IPS-18a (cell line): ENCODE measurements around the gene PTPRG.

ENCODE experiments used
- H3K27ac ChIP-seq: one replicate; pipeline ENCODE4 v1.5.1; 2013; ENCODE audit warnings: low read length
- H3K27me3 ChIP-seq: one replicate; pipeline ENCODE4 v1.6.1; 2013; ENCODE audit warnings: mild to moderate bottlenecking, low read length; ENCODE audit not compliant: control insufficient read depth, insufficient read depth
- H3K36me3 ChIP-seq: one replicate; pipeline ENCODE4 v1.6.1; 2013; ENCODE audit warnings: low read depth, low read length; ENCODE audit not compliant: control insufficient read depth
- H3K4me1 ChIP-seq: one replicate; pipeline ENCODE4 v1.6.1; 2013; ENCODE audit warnings: low read depth, low read length; ENCODE audit not compliant: control insufficient read depth
- H3K4me3 ChIP-seq: one replicate; pipeline ENCODE4 v1.5.1; 2013; ENCODE audit warnings: low read length
- H3K9ac ChIP-seq: one replicate; pipeline ENCODE4 v1.6.1; 2013; ENCODE audit warnings: mild to moderate bottlenecking, low read length, moderate library complexity
- H3K9me3 ChIP-seq: one replicate; pipeline ENCODE4 v1.6.1; 2013; ENCODE audit warnings: low read depth, low read length; ENCODE audit not compliant: control insufficient read depth

The PTPRG gene

DNA sequence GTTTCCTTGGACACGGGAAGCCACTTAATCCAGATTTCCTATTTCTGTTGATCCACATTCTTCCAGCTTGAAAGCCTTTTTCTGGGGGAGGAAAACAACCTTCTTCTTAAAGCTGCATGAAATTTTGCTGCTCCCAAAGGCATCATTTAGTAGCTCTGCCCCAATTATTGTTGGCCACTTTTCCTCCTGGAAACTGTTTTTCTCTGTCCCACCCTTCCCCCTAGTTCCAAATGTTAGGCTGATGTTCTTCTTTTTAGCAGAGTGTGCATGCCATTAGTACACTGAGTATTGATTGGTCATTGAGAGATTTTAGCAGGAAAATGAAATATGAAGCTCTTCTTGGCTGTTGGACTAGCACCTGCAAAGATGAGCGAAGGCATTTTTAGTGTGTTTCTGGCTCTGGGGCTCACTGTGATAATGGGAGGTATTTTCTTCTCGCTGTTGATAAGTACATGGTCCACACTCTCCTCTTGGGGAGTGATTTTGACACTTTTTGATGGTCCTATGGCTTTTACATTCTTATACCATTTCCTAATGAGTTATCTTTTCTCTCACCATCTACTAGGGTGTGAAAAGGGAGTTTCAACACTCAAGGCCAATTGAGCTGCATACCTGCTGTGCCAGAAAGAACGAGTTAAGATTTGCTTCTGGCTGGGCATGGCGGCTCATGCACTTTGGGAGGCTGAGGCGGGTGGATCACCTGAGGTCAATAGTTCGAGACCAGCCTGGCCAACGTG lies 200.5 kb downstream of the PTPRG start:
- no peaks in the 10 kb centered on the region for H3K36me3 ChIP-seq
- H3K27me3 ChIP-seq, result no peaks in the 10 kb centered on the region
- no peaks in the 10 kb centered on the region for H3K9me3 ChIP-seq
- no peaks in the 10 kb centered on the region for H3K4me1 ChIP-seq
- H3K4me3 ChIP-seq, result no peak overlapping the region
- H3K27ac ChIP-seq, result no peak overlapping the region
- no peak overlapping the region for H3K9ac ChIP-seq

DNA sequence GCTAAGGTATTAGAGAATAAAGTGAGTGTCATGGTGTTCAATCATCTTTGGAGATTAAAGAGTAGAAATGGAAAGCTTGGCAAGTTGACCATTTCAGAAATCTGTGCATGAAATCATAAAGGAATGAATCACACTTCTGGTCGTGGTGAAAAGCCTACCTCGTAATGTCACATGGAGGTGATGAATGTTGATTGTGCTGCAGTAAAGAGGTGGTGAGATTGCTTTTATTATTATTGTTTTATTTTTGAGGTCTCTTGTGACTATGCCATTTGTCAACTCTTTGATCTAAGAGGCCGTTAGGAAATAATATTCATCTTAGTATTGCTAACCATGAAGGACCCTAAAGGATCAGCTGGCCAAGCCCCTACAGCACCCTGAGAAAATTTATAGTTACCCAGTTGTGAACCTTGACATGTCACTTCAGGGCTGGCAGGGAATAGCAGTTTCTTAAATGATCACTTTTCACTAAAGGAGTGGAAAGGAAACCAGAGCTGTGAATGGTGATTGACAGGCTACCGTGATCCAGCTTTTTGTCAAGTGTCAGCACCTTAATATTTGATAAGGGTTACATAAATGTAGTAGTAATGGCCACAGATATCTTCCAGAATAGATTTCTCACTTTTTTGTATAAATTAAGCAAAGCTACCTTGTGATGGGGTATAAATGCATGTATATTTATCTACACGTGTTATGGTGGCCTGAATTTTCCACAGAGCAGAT lies 203.9 kb downstream of the PTPRG start:
- no peaks in the 10 kb centered on the region for H3K27me3 ChIP-seq
- no peaks in the 10 kb centered on the region for H3K36me3 ChIP-seq
- H3K4me1 ChIP-seq, result peaks cover 12% of the 10 kb centered on the region
- no peaks in the 10 kb centered on the region for H3K9me3 ChIP-seq
- no peak overlapping the region for H3K27ac ChIP-seq
- no peak overlapping the region for H3K9ac ChIP-seq
- no peak overlapping the region for H3K4me3 ChIP-seq

DNA sequence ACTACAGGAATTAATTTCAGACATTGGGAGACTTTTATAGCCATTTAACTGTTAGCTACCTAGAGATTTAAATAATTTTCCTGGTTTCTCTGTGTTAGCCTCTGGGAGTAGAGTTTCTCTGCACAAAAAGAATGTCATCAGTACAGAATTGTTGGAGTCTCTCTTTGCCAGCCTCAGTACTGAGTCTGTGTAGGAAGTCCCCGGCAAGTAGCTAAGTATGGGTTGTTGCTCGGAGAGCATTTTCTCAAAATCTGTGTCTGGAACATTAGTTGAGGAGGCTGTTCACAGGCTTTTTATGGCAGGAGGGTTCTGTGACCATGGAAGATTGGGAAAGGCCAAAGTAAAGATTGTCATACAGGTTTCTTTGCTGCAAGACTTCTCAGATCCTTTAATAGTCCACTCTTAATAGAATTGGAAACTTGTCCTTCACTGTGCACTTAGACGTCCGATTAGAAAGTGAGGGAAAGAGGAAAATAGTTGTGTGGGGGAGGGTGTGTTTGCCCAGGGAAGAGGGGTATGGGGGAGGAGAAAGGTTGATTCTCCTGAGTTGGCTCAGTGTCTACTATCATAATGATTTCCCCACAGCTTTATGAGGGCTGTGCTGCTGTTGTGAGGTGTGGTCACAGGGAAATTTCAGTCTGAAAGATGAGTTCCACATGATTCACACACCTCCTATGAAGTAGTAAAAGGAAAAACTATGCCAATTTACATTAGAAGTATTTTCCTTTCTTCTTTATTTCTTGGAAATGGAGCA lies 207.1 kb downstream of the PTPRG start:
- Histone ChIP-seq H3K4me1 (peaks cover 19% of the 10 kb centered on the region), H3K9ac (no peak overlapping the region), H3K27me3 (no peaks in the 10 kb centered on the region), H3K4me3 (no peak overlapping the region), H3K27ac (no peak overlapping the region), H3K36me3 (no peaks in the 10 kb centered on the region), H3K9me3 (no peaks in the 10 kb centered on the region)

DNA sequence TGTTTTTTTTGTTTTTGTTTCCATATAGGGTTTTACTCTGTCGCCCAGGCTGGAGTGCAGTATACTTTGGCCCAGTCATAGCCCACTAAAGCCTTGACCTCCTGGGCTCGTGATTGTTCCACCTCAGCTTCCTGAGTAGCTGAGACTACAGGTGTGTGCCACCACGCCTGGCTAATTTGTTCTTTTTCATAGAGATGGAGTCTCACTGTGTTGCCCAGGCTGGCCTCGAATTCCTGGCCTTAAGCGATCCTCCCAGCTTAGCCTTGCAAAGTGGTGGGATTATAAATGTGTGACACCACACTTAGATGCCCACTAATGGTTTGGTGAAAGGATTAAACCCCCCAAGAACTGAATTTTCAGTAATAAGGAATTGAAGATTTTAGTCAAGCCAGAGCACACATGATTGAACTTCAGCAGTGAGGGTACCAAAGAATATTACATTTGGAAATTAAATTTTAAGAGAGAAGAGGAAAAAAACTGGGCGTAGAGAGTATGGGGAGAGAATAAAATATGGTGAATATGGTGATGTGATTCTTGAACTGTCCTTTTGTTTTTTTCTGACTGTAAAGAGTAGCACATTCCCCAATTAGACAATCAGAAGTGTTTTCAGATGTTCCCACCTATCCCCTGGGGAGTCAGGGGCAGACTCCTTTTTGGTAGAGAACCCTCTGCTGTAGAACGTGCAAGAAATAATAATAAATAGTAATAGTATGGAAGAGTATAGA lies 208.1 kb downstream of the PTPRG start:
- Histone ChIP-seq H3K36me3 (no peaks in the 10 kb centered on the region), H3K9me3 (no peaks in the 10 kb centered on the region), H3K27me3 (no peaks in the 10 kb centered on the region), H3K4me1 (peaks cover 19% of the 10 kb centered on the region), H3K4me3 (no peak overlapping the region), H3K27ac (no peak overlapping the region), H3K9ac (no peak overlapping the region)

DNA sequence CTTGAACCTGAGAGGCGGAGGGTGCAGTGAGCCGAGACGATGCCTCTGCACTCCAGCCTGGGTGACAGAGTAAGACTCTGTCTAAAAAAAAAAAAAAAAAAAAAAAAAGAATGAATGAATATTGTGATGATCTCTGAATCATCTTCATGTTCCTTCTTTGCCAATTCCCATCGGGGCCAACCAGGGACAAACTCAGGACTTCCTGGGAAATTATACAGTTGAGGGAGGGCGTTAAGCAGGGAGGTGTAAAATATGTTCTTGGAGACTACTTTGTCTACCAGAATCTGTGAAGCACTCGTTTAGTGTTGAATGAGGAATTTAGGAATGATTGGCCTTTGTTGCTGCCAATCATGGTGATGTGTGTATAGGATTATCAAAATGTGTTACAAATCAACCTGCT lies 210.6 kb downstream of the PTPRG start:
- H3K9me3 ChIP-seq, result no peaks in the 10 kb centered on the region
- no peaks in the 10 kb centered on the region for H3K36me3 ChIP-seq
- H3K27me3 ChIP-seq, result no peaks in the 10 kb centered on the region
- H3K27ac ChIP-seq, result no peak overlapping the region
- H3K9ac ChIP-seq, result no peak overlapping the region
- no peak overlapping the region for H3K4me3 ChIP-seq
- H3K4me1 ChIP-seq, result peaks cover 23% of the 10 kb centered on the region

DNA sequence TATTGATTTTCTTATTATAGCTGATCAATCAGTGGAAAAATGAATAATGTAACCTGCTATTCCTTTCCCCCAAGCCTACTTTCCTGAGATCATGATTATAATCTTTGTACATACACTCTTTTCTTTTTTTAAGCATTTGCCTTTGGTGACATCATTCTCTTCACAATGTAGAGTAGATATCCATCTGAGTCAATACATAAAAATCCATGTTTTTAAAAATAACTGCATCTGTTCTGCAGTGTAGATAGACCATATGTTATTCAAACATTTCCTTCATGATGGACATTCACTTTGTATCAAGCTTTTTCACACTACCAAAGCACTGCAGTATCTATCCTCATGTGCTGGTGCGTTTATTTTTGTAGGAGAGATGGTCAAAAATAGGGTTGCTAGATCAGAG lies 211.1 kb downstream of the PTPRG start:
- Histone ChIP-seq H3K9me3 (no peaks in the 10 kb centered on the region), H3K27ac (no peak overlapping the region), H3K4me1 (peaks cover 24% of the 10 kb centered on the region), H3K27me3 (no peaks in the 10 kb centered on the region), H3K9ac (no peak overlapping the region), H3K4me3 (no peak overlapping the region), H3K36me3 (no peaks in the 10 kb centered on the region)

DNA sequence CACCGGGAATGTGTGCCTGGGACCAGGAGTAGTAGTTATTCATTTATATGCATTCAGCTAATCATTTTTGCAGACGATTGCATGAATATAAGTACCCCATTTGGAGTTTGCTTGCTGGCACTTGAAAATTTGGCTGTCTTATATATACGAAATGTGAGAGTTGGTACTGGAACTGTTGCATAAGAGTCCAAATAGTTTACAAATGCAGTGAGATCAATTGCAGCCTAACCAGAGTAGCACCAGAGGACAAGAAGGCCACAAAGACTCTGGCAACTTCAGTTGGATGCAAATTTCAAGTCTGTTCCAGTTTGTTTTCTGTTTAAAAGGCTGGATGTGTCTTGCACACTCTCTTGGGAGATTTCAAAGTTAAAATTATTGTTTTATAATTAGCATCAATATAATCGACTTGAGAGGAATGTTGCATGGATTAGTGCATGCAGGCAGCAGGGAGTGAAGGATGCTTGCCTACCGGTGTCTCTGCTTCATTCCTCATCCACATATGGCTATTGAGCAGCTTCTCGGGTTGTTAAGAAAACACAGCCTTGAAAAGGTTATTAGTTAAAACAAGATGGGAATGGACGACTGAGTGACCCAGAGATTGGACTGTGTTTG lies 213.0 kb downstream of the PTPRG start:
- no peak overlapping the region for H3K4me3 ChIP-seq
- H3K9me3 ChIP-seq, result no peaks in the 10 kb centered on the region
- no peaks in the 10 kb centered on the region for H3K27me3 ChIP-seq
- no peak overlapping the region for H3K9ac ChIP-seq
- H3K4me1 ChIP-seq, result peaks cover 25% of the 10 kb centered on the region
- H3K27ac ChIP-seq, result no peak overlapping the region
- H3K36me3 ChIP-seq, result no peaks in the 10 kb centered on the region

DNA sequence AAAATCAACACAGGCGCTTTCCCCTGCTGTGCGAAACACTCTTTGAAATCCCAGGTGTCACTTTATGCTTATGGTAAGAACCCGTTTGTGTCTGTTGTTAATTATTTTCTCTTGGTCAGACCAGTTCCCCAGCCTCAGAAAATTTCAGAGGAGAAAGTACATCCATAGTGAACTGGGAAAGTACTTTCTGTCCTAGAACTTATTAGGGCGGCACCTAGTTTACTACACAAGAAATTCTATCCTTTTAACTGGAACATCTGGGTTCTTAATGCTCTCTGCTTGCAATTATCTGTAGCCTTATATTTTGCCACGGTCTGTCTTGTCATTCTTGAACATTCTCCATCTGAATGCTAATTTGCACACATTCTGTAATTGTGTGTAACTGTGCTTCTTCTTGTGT lies 215.0 kb downstream of the PTPRG start:
- peaks cover 15% of the 10 kb centered on the region for H3K4me1 ChIP-seq
- H3K36me3 ChIP-seq, result no peaks in the 10 kb centered on the region
- no peak overlapping the region for H3K27ac ChIP-seq
- no peak overlapping the region for H3K9ac ChIP-seq
- H3K27me3 ChIP-seq, result no peaks in the 10 kb centered on the region
- H3K4me3 ChIP-seq, result no peak overlapping the region
- no peaks in the 10 kb centered on the region for H3K9me3 ChIP-seq

DNA sequence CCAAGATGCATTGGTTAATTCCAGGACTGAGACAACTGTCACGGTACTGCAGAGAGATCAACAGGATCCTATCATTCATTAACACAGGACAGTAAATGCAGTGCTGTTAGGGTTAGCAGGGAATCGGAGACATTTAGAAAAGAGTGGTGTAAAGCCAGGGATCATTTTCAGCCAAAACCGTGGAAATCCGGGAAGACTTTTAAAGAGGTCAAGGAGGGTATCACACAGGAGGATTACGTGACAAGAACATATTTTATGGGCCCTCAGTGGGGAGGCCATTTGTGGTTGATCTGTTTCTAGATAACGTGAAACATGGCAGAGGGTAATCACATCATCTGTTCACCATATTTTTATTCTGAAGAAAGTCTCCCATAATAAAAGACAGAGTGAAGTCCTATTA lies 216.1 kb downstream of the PTPRG start:
- H3K4me3 ChIP-seq, result no peak overlapping the region
- H3K27me3 ChIP-seq, result no peaks in the 10 kb centered on the region
- no peak overlapping the region for H3K9ac ChIP-seq
- H3K36me3 ChIP-seq, result no peaks in the 10 kb centered on the region
- no peaks in the 10 kb centered on the region for H3K9me3 ChIP-seq
- H3K27ac ChIP-seq, result no peak overlapping the region
- peaks cover 15% of the 10 kb centered on the region for H3K4me1 ChIP-seq

DNA sequence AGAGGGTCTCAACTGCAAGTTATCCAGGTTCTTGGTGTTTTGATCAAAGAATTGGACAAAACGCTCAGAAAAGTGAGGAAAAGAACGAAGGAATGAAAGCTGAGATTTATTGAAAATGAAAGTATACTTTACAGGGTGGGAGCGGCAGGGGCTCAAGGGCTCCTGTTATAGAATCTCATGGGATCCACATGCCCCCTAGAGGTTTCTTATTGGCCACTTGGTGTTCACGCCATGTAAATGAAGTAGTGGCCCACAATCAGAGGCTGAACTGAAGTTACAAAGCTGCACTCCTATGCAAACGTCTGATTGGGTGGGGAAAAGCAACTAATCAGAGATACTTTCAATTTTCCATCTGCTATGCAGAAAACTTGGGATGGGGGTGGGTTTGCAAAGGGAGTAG lies 216.7 kb downstream of the PTPRG start:
- Histone ChIP-seq H3K36me3 (no peaks in the 10 kb centered on the region), H3K27me3 (no peaks in the 10 kb centered on the region), H3K4me1 (peaks cover 15% of the 10 kb centered on the region), H3K4me3 (no peak overlapping the region), H3K9me3 (no peaks in the 10 kb centered on the region), H3K27ac (no peak overlapping the region), H3K9ac (no peak overlapping the region)

DNA sequence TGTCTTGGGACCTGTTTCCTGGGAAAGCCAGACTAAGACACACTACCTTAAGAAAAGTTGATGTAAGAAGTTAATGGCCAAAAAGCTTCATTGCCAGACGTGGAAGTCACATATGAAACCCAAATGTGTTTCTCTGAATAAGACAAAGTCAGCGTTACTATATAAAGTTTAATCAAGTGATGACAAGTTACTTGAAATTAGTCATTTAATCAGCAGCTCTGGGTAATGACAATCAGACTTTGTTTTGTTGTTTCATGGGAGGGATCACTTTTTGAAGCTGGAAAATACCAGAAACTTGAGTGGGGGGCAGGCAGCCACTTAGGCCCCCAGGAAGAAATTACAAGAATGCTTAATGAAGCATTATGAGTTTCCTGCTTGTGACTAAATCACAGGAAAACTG lies 218.6 kb downstream of the PTPRG start:
- H3K4me3 ChIP-seq, result no peak overlapping the region
- no peaks in the 10 kb centered on the region for H3K9me3 ChIP-seq
- peaks cover 20% of the 10 kb centered on the region for H3K4me1 ChIP-seq
- H3K36me3 ChIP-seq, result no peaks in the 10 kb centered on the region
- H3K9ac ChIP-seq, result no peak overlapping the region
- H3K27ac ChIP-seq, result no peak overlapping the region
- no peaks in the 10 kb centered on the region for H3K27me3 ChIP-seq
